ENCODE data around the gene KLHL28.

Gene KLHL28

DNA sequence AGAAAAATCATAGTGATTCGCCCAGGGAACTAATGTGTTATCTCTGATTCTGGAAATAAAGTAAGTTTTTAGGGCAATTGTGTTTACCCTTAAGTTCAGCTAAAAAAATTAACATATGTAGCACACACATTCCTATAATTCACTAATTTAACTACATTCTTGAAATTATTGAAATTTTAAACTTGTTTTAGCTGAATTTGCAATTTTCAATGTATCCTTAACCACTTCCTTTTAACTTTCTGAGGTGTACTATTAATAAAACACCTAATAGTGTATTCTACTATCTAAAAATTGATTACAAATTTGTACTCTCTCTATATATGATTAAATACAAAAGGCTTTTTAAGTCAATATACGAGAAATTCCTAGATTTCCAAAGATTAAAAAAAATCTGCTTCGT is 2.2 kb downstream of the KLHL28 start:
- DNase-seq = no peak

GRCh38 chr14:44956866-44957265 is 4.9 kb downstream of the KLHL28 start:
- no peak for DNase-seq

- no peak for DNase-seq
These were observed 6.2 kb downstream of the KLHL28 start for GRCh38 chr14:44955528-44955927.

DNA sequence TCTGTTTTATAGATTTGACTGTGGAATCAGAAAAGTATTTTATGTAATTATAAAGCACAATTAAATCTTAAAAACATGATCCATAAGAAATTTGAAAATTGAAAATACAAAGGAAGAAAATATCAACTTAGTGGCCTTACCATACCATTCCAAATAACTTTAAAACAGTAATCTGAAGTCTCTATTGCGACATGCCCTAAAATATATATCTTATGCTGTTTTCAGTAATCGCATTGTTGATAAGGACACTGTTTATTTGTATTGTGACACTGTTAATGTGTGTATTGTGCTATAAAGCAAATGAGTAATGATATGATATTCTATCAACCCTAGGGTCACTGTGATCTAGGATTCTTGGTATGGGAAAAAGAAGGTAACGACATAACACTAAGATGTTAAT is 7.0 kb downstream of the KLHL28 start:
- no peak for DNase-seq

- no peak for DNase-seq
These were observed 9.2 kb downstream of the KLHL28 start for GRCh38 chr14:44952391-44953110.

DNA sequence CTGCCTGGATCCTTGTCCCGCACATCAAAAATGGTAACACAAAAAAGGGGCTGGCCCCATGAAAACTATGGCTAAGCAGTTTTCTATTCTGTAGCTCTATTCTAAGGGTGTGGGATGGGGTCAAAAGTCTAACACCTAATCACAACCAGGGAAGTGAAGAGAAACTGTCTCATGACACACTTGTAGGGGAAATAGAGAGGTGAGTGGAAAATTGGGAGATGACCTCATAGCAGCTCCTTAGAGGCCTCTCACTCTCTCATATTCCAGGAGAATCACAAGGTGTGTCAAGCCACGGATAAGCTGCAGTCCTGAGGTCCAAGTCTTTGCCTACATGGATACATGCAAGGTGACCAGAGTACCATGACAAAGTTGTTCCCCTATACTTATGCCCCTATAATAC is 10.7 kb downstream of the KLHL28 start:
- DNase-seq = no peak

GRCh38 chr14:44945264-44945663 is 16.5 kb downstream of the KLHL28 start:
- no peak for DNase-seq

GRCh38 chr14:44944107-44944506 is 17.6 kb downstream of the KLHL28 start:
- no peak for DNase-seq

DNA sequence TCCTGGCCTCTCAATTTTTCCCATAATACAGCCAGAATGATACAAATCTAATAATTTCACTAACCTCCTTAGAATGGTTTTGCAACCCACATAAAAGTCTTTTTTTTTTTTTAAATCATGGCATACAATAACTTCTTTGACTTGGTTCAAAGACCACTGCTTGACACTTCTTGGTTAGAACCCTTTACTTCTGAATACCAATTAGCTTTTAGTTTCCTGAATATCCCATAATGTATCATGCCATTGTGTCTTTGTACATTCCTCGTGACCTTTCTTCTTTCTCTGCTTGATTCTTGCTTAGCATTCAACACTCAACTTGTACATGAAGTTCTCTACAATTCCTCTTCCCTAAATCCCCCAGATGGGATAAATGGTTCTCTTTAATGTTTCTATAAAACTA is 19.3 kb downstream of the KLHL28 start:
- DNase-seq = no peak

GRCh38 chr14:44941591-44941990 is 20.2 kb downstream of the KLHL28 start:
- no peak for DNase-seq

GRCh38 chr14:44940944-44941343 is 20.8 kb downstream of the KLHL28 start:
- DNase-seq = no peak

- DNase-seq = no peak
These were observed 21.5 kb downstream of the KLHL28 start for GRCh38 chr14:44940211-44940610.

DNA sequence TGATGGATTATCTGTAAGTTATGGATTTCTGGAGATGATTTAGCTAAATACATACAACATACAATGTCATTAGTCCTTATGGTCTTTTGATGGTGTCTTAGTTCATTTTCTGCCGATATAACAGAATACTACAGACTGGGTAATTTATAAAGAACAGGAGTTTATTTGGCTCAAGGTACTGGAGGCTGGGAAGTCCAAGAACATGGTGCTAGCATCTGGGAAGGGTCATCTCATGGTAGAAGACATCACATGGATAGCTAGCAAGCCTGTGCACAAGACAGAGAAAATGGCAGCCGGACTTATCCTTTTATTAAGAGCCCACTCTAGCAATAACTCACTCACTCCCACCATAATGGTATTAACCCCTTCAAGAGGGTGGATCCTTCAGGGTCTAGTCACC is 24.2 kb downstream of the KLHL28 start:
- no peak for DNase-seq

DNA sequence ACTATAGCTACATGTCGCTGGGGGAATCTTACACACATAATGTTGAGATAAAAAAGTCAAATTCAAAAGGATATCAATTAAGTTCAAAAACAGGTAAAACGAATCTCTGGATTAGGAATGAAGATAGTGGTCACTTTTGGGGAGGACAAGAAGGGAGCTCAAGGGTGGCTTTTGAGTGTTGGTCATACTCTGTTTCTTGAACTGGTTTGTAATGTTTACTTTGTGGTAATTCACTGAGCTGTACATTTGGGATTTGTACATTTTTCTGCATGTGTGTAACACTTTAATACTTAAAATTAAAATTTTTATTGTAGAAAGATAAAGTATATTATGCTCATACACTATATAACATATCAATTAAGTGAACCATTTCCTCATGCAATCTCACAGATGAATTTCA is 26.6 kb downstream of the KLHL28 start:
- no peak for DNase-seq

GRCh38 chr14:44928793-44929192 is 33.0 kb downstream of the KLHL28 start:
- no peak for DNase-seq

DNA sequence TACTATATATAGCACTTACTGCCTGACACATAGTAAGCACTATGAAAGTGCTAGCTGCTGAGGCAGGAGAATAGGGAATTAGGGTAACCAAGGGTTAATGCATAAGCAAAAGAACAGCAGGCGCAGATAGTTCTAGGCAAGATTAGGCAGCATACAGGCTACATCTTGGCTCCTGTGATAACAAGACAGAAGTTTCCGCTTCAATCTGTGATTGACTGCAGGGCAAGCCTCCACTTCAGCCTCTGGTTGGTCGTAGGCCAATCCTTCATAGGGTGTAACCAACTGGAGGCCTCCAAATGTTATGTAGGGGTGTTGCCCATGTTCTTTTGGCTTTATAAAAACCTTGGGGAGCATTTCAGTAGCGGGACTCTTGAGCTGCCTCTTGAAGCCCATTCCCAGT is 46.9 kb downstream of the KLHL28 start:
- DNase-seq = no peak

- no peak for DNase-seq
These were observed 49.5 kb downstream of the KLHL28 start for GRCh38 chr14:44912041-44912869.

GRCh38 chr14:44910821-44911220 is 50.9 kb downstream of the KLHL28 start:
- no peak for DNase-seq

GRCh38 chr14:44901696-44902095 is 60.1 kb downstream of the KLHL28 start:
- no peak for DNase-seq

- no peak for DNase-seq
These were observed 63.2 kb downstream of the KLHL28 start for GRCh38 chr14:44898551-44898950.

GRCh38 chr14:44897845-44898151 is 63.9 kb downstream of the KLHL28 start:
- no peak for DNase-seq

- DNase-seq = peak; percentile 90
These were observed 64.5 kb downstream of the KLHL28 start for GRCh38 chr14:44897041-44897844.

- DNase-seq = no peak
These were observed 65.3 kb downstream of the KLHL28 start for GRCh38 chr14:44896275-44897040.
